PC-3 (cell line): ENCODE measurements around the gene SIL1. TPM values are rescaled to one million over a fixed set of nuclear protein-coding genes. Genes with fewer than 3 reads are reported as not detected.

Experiments
- ATAC-seq: fragments of 200-7000 bp; cut with Tn5 transposase; 2 replicates; pipeline ENCODE4 v1.9.1; 2020; ENCODE audit warnings: mild to moderate bottlenecking, moderate library complexity
- BruUV-seq: library from RNA; stranded (reverse); fragments of 400-500 nt; replicated peaks from 2 replicates; lab custom pipeline; 2021; lab: Mats Ljungman, UMichigan
- CTCF ChIA-PET: fragments of 300-600 bp; sonication (Branson Sonifier 250); formaldehyde crosslinking; loops from one replicate; lab custom pipeline; 2022; ENCODE audit warnings: antibody characterized with exemption; lab: Charles Lee
- POLR2A ChIA-PET: fragments of 300-600 bp; sonication (Branson Sonifier 250); formaldehyde crosslinking; loops from one replicate; lab custom pipeline; 2022; ENCODE audit warnings: antibody characterized with exemption; ENCODE audit not compliant: unreplicated experiment; lab: Charles Lee
- DNase-seq: peaks from one replicate; pipeline ENCODE4 v3.0.0-alpha.2; 2015
- H2AFZ ChIP-seq: fragments of 300-600 bp; sonication (generic); 2 replicates; pipeline ENCODE4 v1.6.0; 2016; ENCODE audit warnings: antibody characterized with exemption, low read length
- H3F3A ChIP-seq: fragments of 300-600 bp; sonication (generic); one replicate; pipeline ENCODE4 v1.6.0; 2017; ENCODE audit warnings: antibody characterized with exemption, low read length, control low read depth, mild to moderate bottlenecking; ENCODE audit not compliant: unreplicated experiment
- H3K27ac ChIP-seq: fragments of 300-600 bp; sonication (generic); 2 replicates; pipeline ENCODE4 v1.5.1; 2016; ENCODE audit warnings: mild to moderate bottlenecking, low read length
- H3K27me3 ChIP-seq: fragments of 300-600 bp; sonication (generic); 2 replicates; pipeline ENCODE4 v1.6.1; 2016; ENCODE audit warnings: low read length, mixed read lengths
- H3K36me3 ChIP-seq: fragments of 300-600 bp; sonication (generic); 2 replicates; pipeline ENCODE4 v1.6.1; 2016; ENCODE audit warnings: low read depth, mixed run types, low read length, mixed read lengths
- H3K4me1 ChIP-seq: fragments of 300-600 bp; sonication (generic); 2 replicates; pipeline ENCODE4 v1.5.1; 2016; ENCODE audit warnings: low read length; ENCODE audit not compliant: insufficient read depth
- H3K4me2 ChIP-seq: fragments of 300-600 bp; sonication (generic); 2 replicates; pipeline ENCODE4 v1.6.0; 2016; ENCODE audit warnings: low read length
- H3K4me3 ChIP-seq: fragments of 300-600 bp; sonication (generic); 2 replicates; pipeline ENCODE4 v1.5.1; 2016; ENCODE audit warnings: mild to moderate bottlenecking, low read length, mixed read lengths
- H3K79me2 ChIP-seq: fragments of 300-600 bp; sonication (generic); 2 replicates; pipeline ENCODE4 v1.6.1; 2017; ENCODE audit warnings: low read length, mixed read lengths
- H3K9ac ChIP-seq: fragments of 300-600 bp; sonication (generic); 2 replicates; pipeline ENCODE4 v1.6.0; 2016; ENCODE audit warnings: mild to moderate bottlenecking, low read length
- H3K9me2 ChIP-seq: fragments of 300-600 bp; sonication (generic); replicated peaks from 2 replicates; pipeline ENCODE4 v1.6.1; 2016; ENCODE audit warnings: mixed run types, low read length, mixed read lengths
- H3K9me3 ChIP-seq: fragments of 300-600 bp; sonication (generic); 2 replicates; pipeline ENCODE4 v1.6.1; 2016; ENCODE audit warnings: low read length, mixed read lengths
- H4K20me1 ChIP-seq: fragments of 300-600 bp; sonication (generic); 2 replicates; pipeline ENCODE4 v1.6.1; 2016; ENCODE audit warnings: low read length, mixed read lengths
- CTCF ChIP-seq: fragments of 300-600 bp; sonication (generic); conservative IDR thresholded peaks from 2 replicates; pipeline ENCODE4 v1.5.1; 2017; ENCODE audit warnings: antibody characterized with exemption, low read depth, mild to moderate bottlenecking, low read length
- EZH2 ChIP-seq: fragments of 300-600 bp; sonication (generic); IDR thresholded peaks from one replicate; pipeline ENCODE4 v1.6.1; 2017; ENCODE audit warnings: antibody characterized with exemption, mild to moderate bottlenecking, low read length; ENCODE audit not compliant: unreplicated experiment
- EZH2phosphoT487 ChIP-seq: fragments of 300-600 bp; sonication (generic); IDR thresholded peaks from 2 replicates; pipeline ENCODE4 v1.6.1; 2018; ENCODE audit warnings: mild to moderate bottlenecking, antibody characterized with exemption, low read length, borderline replicate concordance
- intact Hi-C: fragments of 100-400 bp; cut with micrococcal nuclease; formaldehyde crosslinking; loops from 2 replicates; pipeline ENCODE4 v1.9.0; 2023
- total RNA-seq: library from RNA; depleted of rRNA; stranded (reverse); fragments of >200 nt; gene quantifications from 2 replicates; pipeline ENCODE4 v1.2.3, GENCODE V29; 2014

The SIL1 gene
- total RNA-seq, 1 experiment from 2014 or later: 7.9 TPM

- Histone ChIP-seq H3K9me2 (no peaks in the 10 kb centered on the region), H3K27ac (no peak overlapping the region), H3K27me3 (no peaks in the 10 kb centered on the region), H3K79me2 (peaks cover 39% of the 10 kb centered on the region), H4K20me1 (peaks cover 6% of the 10 kb centered on the region; the same call in 1 of the 2 replicates), H3K36me3 (peaks cover 6% of the 10 kb centered on the region; the same call in 1 of the 2 replicates), H2AFZ (no peak overlapping the region), H3K9me3 (no peaks in the 10 kb centered on the region), H3K4me1 (no peaks in the 10 kb centered on the region), H3K9ac (no peak overlapping the region), H3F3A (no peaks in the 10 kb centered on the region), H3K4me2 (no peak overlapping the region), H3K4me3 (no peak overlapping the region)
- DNase-seq: no peak
- no peak for ATAC-seq
- BruUV-seq: no TSS peak
- POLR2A ChIA-PET: no interaction called here
- TF ChIP-seq EZH2 (no peak), CTCF (no peak), EZH2phosphoT487 (no peak)
- CTCF ChIA-PET: no interaction called here
- intact Hi-C loops: no loop called here
Observed at GRCh38 chr5:138980441-138980840, 217.7 kb downstream of the SIL1 start.

- no peak for DNase-seq
- H3K9me3 ChIP-seq: no peaks in the 10 kb centered on the region
- H3K79me2 ChIP-seq: peaks cover 32% of the 10 kb centered on the region
- POLR2A ChIA-PET: no interaction called here
- peaks cover 6% of the 10 kb centered on the region; the same call in 1 of the 2 replicates for H4K20me1 ChIP-seq
- no peak overlapping the region for H2AFZ ChIP-seq
- no peaks in the 10 kb centered on the region for H3K27me3 ChIP-seq
- H3K4me3 ChIP-seq: no peak overlapping the region
- no peaks in the 10 kb centered on the region for H3F3A ChIP-seq
- no peak overlapping the region for H3K9ac ChIP-seq
- no peaks in the 10 kb centered on the region for H3K4me1 ChIP-seq
- H3K27ac ChIP-seq: no peak overlapping the region
- TF ChIP-seq CTCF (no peak), EZH2 (no peak)
- H3K36me3 ChIP-seq: peaks cover 6% of the 10 kb centered on the region; the same call in 1 of the 2 replicates
- no peak overlapping the region for H3K4me2 ChIP-seq
- no peaks in the 10 kb centered on the region for H3K9me2 ChIP-seq
- ATAC-seq: no peak
- BruUV-seq: no TSS peak
- CTCF ChIA-PET: no interaction called here
- intact Hi-C loops: no loop called here
Observed at GRCh38 chr5:138979684-138980280, 218.4 kb downstream of the SIL1 start.

- CTCF ChIA-PET: no interaction called here
- no peaks in the 10 kb centered on the region for H3K9me3 ChIP-seq
- H4K20me1 ChIP-seq: peaks cover 6% of the 10 kb centered on the region; the same call in 1 of the 2 replicates
- H3K27me3 ChIP-seq: no peaks in the 10 kb centered on the region
- no peak for DNase-seq
- ATAC-seq: no peak
- no peak overlapping the region for H2AFZ ChIP-seq
- peaks cover 23% of the 10 kb centered on the region for H3K79me2 ChIP-seq
- no peaks in the 10 kb centered on the region for H3K9me2 ChIP-seq
- no peaks in the 10 kb centered on the region for H3K4me1 ChIP-seq
- H3K4me2 ChIP-seq: no peak overlapping the region
- H3K4me3 ChIP-seq: no peak overlapping the region
- no peak overlapping the region for H3K27ac ChIP-seq
- TF ChIP-seq EZH2: no peak
- no peak for TF ChIP-seq CTCF
- TF ChIP-seq EZH2phosphoT487: no peak
- POLR2A ChIA-PET: no interaction called here
- H3F3A ChIP-seq: no peaks in the 10 kb centered on the region
- peaks cover 6% of the 10 kb centered on the region; the same call in 1 of the 2 replicates for H3K36me3 ChIP-seq
- H3K9ac ChIP-seq: no peak overlapping the region
- BruUV-seq: no TSS peak
- intact Hi-C loops: no loop called here
Observed at GRCh38 chr5:138978581-138978980, 219.6 kb downstream of the SIL1 start.
